Type B pancreatic cell (in vitro differentiated cells): ENCODE data around the gene ACSS1. TPM values are rescaled to one million over a fixed set of nuclear protein-coding genes. Genes with fewer than 3 reads are reported as not detected.

Experiments used
- DNase-seq: peaks from one replicate; pipeline ENCODE4 v3.0.0; 2021; ENCODE audit warnings: mixed read lengths; ENCODE audit not compliant: unreplicated experiment; ENCODE audit errors: extremely low spot score
- H3K27ac Mint-ChIP-seq: 2 replicates; pipeline ENCODE4 v1.8.0; 2021; ENCODE audit warnings: mild to moderate bottlenecking, mixed read lengths
- H3K27me3 Mint-ChIP-seq: 2 replicates; pipeline ENCODE4 v1.8.0; 2021; ENCODE audit warnings: mixed read lengths
- H3K36me3 Mint-ChIP-seq: 2 replicates; pipeline ENCODE4 v1.8.0; 2021; ENCODE audit warnings: mixed read lengths
- H3K4me1 Mint-ChIP-seq: one replicate; pipeline ENCODE4 v1.8.0; 2021; ENCODE audit warnings: mixed read lengths; ENCODE audit not compliant: unreplicated experiment
- H3K4me3 Mint-ChIP-seq: 2 replicates; pipeline ENCODE4 v1.8.0; 2021; ENCODE audit warnings: mild to moderate bottlenecking, mixed read lengths
- H3K9me3 Mint-ChIP-seq: 2 replicates; pipeline ENCODE4 v1.8.0; 2021; ENCODE audit warnings: mixed read lengths
- total RNA-seq: library from RNA; stranded (reverse); gene quantifications from 2 replicates; pipeline ENCODE4 v1.2.1, GENCODE V29; 2021; ENCODE audit warnings: low replicate concordance
- TF ChIP-seq, protein P1 (sequence below): fragments of 200-600 bp; sonication (generic); conservative IDR thresholded peaks from 2 replicates; pipeline ENCODE4 v1.5.0; 2021; ENCODE audit warnings: antibody characterized with exemption, mild to moderate bottlenecking

Gene ACSS1
- total RNA-seq, 1 donor from 2014 or later, result 27.5 TPM

DNA sequence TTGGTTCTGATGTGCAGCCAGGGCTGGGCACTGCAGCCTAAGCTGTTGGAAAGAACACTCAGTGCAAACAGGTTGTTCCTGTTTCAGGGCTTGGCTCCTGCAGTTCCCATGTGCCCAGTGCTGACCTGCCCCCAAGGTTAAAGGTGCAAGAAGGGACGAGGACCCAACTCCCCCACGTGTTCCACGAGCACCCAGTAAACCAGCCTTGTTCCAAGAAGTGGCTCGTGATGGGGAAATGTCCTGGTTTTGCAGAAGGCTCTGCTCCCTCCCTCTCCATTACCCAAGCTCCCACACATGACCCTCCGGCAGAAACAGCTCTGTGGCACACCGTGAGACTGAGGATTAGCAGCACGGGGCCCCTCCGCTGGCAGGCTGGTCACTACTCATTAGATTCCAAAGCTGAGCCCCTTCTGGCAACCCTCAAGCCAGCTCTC lies 9.4 kb downstream of the ACSS1 start:
- Mint-ChIP-seq H3K36me3 (no peaks in the 10 kb centered on the region), H3K27ac (no peak overlapping the region), H3K9me3 (no peaks in the 10 kb centered on the region), H3K27me3 (peaks cover 4% of the 10 kb centered on the region), H3K4me3 (no peak overlapping the region), H3K4me1 (peaks cover 25% of the 10 kb centered on the region)
- TF ChIP-seq, protein P1, sequence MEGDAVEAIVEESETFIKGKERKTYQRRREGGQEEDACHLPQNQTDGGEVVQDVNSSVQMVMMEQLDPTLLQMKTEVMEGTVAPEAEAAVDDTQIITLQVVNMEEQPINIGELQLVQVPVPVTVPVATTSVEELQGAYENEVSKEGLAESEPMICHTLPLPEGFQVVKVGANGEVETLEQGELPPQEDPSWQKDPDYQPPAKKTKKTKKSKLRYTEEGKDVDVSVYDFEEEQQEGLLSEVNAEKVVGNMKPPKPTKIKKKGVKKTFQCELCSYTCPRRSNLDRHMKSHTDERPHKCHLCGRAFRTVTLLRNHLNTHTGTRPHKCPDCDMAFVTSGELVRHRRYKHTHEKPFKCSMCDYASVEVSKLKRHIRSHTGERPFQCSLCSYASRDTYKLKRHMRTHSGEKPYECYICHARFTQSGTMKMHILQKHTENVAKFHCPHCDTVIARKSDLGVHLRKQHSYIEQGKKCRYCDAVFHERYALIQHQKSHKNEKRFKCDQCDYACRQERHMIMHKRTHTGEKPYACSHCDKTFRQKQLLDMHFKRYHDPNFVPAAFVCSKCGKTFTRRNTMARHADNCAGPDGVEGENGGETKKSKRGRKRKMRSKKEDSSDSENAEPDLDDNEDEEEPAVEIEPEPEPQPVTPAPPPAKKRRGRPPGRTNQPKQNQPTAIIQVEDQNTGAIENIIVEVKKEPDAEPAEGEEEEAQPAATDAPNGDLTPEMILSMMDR, result no peak
- no peak for DNase-seq

DNA sequence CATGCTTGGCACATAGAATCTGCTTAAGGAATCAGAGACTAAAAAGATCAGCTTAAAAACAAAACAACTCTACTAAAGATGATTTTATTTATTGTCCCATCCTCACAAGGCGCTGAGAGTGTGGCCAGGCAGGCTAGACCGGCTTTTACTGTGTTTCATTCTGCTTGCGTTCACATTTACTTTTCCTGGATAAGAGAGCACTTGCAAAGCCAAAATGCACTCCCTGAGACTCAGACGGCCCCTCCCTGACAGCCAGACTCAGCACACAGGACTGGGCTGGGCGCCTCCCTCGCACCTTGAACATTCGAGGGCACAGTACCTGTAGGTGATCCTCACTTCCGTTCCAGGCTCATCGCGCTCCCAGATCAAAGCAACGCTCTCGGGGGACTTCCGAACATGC lies 10.2 kb downstream of the ACSS1 start:
- TF ChIP-seq, protein P1, result no peak
- Mint-ChIP-seq H3K27me3 (peaks cover 4% of the 10 kb centered on the region), H3K4me1 (peaks cover 26% of the 10 kb centered on the region), H3K27ac (no peak overlapping the region), H3K36me3 (no peaks in the 10 kb centered on the region), H3K9me3 (no peaks in the 10 kb centered on the region), H3K4me3 (no peak overlapping the region)
- no peak for DNase-seq

DNA sequence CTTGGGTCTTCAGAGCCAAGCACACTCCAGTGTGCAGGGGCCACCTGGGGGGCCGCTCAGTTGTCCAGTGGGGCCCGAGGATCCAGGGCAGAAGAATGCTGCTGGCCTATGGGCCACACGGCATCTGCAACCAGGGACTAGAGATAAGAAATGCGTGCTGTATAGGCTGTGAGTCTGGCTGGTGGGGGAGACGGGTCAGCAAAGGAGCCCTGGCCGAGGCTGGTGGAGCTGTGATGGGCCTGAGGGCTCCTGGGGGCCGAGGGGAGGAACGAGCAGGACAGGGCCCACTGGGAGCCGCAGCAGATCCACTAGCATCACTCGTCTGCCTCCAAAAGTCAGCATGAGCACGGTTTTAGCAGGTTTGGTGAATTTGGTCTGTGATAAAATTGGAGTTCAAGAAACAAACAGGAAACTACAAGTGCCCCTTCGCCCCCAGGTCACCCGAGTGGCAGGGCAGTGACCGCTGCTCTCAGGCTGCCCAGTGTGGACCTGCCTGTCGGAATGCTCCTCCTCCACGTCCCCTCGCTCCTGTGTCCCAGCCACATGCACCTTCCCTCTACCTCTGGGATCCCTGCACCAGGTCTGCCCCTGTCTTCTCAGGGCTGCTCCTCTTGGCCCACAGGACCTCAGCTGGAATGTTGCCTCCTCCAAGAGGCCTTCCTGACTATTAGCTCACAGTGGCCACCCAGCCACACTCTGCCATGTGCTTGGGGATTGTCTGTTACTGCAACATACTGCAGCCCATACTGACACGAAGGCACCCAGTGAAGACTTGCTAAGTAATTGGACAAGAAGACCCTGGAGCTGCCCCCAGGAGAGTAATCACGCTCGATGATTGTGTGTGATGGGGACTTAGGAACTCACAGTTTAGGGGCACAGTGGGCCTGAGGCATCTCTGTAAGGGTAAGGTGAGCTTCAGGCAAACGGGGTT lies 10.9 kb downstream of the ACSS1 start:
- Mint-ChIP-seq H3K9me3 (no peaks in the 10 kb centered on the region), H3K4me3 (no peak overlapping the region), H3K36me3 (no peaks in the 10 kb centered on the region), H3K27ac (no peak overlapping the region), H3K27me3 (peaks cover 4% of the 10 kb centered on the region), H3K4me1 (peaks cover 26% of the 10 kb centered on the region)
- TF ChIP-seq, protein P1, result no peak
- no peak for DNase-seq

DNA sequence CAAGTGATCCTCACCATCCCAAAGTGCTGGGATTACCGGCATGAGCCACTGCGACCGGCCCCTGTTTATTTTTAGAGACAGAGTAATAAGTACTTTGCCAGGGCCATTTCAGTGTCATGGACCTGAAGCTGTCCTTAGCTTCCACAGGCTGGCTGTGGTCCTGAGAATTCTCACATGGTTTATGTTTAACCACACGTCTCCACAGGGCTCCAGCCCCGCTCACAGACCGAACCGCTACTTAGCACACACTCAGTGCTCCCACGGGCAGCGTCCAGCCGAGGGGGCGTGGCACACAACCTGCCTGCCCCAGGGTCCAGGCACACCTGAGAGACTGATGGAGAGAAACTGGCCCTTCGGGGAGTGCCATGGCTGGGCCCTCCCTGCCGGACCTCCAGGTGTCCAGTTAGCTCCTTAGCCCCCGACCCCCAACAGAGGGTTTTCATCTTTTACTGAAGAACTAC lies 11.7 kb downstream of the ACSS1 start:
- H3K9me3 Mint-ChIP-seq, result no peaks in the 10 kb centered on the region
- no peak for DNase-seq
- H3K27ac Mint-ChIP-seq, result no peak overlapping the region
- H3K4me1 Mint-ChIP-seq, result peaks cover 25% of the 10 kb centered on the region
- H3K4me3 Mint-ChIP-seq, result no peak overlapping the region
- no peaks in the 10 kb centered on the region for H3K36me3 Mint-ChIP-seq
- TF ChIP-seq, protein P1, result no peak
- peaks cover 4% of the 10 kb centered on the region for H3K27me3 Mint-ChIP-seq

DNA sequence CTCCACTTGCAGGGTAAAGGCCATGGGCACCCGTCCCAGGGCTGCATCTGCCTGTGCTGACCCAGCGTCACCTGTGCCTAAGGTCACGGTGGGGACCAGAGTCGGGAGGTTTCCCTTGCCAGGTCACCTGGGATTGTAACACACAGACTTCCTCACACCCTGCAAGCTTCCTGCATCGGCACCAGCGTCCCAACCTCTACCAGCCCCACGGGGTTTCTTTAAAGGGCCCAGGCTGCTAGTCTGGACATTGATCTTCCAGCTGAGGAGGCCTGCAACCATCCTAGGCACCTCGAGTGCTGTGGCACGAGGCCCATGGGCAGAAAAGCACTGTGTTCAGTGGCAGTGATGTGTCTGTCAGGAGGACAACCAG lies 12.6 kb downstream of the ACSS1 start:
- peaks cover 25% of the 10 kb centered on the region for H3K4me1 Mint-ChIP-seq
- no peaks in the 10 kb centered on the region for H3K36me3 Mint-ChIP-seq
- DNase-seq, result no peak
- no peaks in the 10 kb centered on the region for H3K9me3 Mint-ChIP-seq
- H3K27me3 Mint-ChIP-seq, result peaks cover 4% of the 10 kb centered on the region
- H3K27ac Mint-ChIP-seq, result no peak overlapping the region
- TF ChIP-seq, protein P1, result no peak
- no peak overlapping the region for H3K4me3 Mint-ChIP-seq
